ENCODE data around the gene PLEKHJ1. TPM values are rescaled to one million over a fixed set of nuclear protein-coding genes. Genes with fewer than 3 reads are reported as not detected.

The PLEKHJ1 gene
- total and polyA plus RNA-seq, 7 donors = 40.7 to 255 (median 57.3) TPM

DNA sequence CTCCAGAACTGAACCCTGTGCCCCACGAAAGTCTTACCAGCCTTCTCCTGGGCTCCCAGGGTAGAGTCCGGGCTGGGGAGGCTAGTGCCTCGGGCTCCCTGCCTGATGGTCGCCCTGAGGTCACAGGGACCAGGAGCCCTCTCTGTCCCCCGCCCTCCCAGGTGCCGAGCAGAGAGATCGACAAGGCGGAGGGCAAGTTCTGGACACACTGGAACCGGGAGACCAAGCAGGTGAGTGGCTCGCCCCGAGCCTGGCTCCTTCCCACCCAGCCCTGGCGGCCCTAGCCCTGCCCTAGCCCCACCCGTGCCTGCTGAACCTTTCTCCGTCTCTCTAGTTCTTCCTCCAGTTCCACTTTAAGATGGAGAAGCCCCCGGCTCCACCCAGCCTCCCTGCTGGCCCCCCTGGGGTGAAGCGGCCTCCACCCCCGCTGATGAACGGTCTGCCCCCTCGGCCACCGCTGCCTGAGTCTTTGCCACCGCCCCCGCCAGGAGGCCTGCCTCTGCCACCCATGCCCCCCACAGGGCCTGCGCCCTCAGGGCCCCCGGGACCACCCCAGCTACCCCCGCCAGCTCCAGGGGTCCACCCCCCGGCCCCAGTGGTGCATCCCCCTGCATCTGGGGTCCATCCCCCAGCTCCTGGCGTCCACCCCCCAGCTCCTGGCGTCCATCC lies 11.4 kb upstream of the PLEKHJ1 start:
- WGBS, 2 donors = 84 to 91% methylated on average over 28 of the region's 28 CpGs
- Histone ChIP-seq H3K4me3 (no peak overlapping the region), H3K36me3 (peaks cover 38 to 64% (median 54%) of the 10 kb centered on the region in 4 donors), H3K9me3 (no peaks in the 10 kb centered on the region), H3K27me3 (peaks cover 31 to 36% (median 32%) of the 10 kb centered on the region in 3 donors), H3K27ac (no peak overlapping the region), H3K4me1 (peaks cover 0 to 45% (median 31%) of the 10 kb centered on the region in 4 donors)
- intact Hi-C loops (cut with DNase I) = no loop called here
- TF ChIP-seq, protein P1, sequence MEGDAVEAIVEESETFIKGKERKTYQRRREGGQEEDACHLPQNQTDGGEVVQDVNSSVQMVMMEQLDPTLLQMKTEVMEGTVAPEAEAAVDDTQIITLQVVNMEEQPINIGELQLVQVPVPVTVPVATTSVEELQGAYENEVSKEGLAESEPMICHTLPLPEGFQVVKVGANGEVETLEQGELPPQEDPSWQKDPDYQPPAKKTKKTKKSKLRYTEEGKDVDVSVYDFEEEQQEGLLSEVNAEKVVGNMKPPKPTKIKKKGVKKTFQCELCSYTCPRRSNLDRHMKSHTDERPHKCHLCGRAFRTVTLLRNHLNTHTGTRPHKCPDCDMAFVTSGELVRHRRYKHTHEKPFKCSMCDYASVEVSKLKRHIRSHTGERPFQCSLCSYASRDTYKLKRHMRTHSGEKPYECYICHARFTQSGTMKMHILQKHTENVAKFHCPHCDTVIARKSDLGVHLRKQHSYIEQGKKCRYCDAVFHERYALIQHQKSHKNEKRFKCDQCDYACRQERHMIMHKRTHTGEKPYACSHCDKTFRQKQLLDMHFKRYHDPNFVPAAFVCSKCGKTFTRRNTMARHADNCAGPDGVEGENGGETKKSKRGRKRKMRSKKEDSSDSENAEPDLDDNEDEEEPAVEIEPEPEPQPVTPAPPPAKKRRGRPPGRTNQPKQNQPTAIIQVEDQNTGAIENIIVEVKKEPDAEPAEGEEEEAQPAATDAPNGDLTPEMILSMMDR (IDR thresholded peaks at IDR 0.05) = no peak
- no peak for TF ChIP-seq POLR2A (IDR thresholded peaks at IDR 0.05)
- TF ChIP-seq EP300 (IDR thresholded peaks at IDR 0.05) = no peak
- TF ChIP-seq POLR2AphosphoS5 (IDR thresholded peaks at IDR 0.05) = no peak
- no peak for DNase-seq

DNA sequence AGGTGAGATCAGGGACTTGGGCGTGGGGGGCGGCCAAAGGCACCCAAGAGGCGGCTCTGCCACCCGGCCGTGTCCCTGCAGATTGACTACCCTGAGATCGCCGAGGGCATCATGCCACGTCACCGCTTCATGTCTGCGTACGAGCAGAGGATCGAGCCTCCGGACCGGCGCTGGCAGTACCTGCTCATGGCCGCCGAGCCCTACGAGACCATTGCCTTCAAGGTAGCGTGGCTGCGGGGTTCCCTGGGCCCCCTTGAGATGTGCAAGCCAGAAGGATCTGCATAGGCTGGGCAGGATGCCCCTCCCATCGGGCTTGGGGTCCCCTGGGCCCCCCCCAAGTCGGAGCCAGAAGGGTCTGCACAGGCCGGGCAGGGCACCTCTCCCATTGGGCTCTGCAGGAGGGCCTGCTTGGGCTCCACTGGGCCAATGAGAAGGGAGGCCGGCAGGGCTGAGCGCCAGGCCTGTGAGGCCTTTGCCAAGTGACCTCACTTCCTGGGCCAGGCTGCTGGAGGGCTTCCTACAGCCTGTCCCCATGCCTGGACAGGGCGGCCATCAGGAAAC lies 10.8 kb upstream of the PLEKHJ1 start:
- TF ChIP-seq EP300 (IDR thresholded peaks at IDR 0.05) (no peak), POLR2AphosphoS5 (IDR thresholded peaks at IDR 0.05) (no peak), POLR2A (IDR thresholded peaks at IDR 0.05) (no peak)
- TF ChIP-seq, protein P1 (IDR thresholded peaks at IDR 0.05) = no peak
- Histone ChIP-seq H3K4me3 (no peak overlapping the region), H3K27ac (no peak overlapping the region), H3K36me3 (peaks cover 38 to 64% (median 54%) of the 10 kb centered on the region in 4 donors), H3K4me1 (peaks cover 0 to 45% (median 31%) of the 10 kb centered on the region in 4 donors), H3K9me3 (no peaks in the 10 kb centered on the region), H3K27me3 (peaks cover 24 to 29% (median 25%) of the 10 kb centered on the region in 3 donors)
- intact Hi-C loops (cut with DNase I) = no loop called here
- WGBS, 2 donors = 87 to 90% methylated on average over 26 of the region's 26 CpGs
- DNase-seq = no peak

GRCh38 chr19:2246014-2246620 lies 10.0 kb upstream of the PLEKHJ1 start:
- Histone ChIP-seq H3K27ac (no peak overlapping the region), H3K4me3 (no peak overlapping the region), H3K27me3 (peaks cover 17 to 21% (median 18%) of the 10 kb centered on the region in 3 donors), H3K36me3 (peaks cover 38 to 64% (median 54%) of the 10 kb centered on the region in 4 donors), H3K4me1 (peaks cover 0 to 46% (median 31%) of the 10 kb centered on the region in 4 donors), H3K9me3 (no peaks in the 10 kb centered on the region)
- TF ChIP-seq EP300 (IDR thresholded peaks at IDR 0.05) (no peak), POLR2A (IDR thresholded peaks at IDR 0.05) (no peak), POLR2AphosphoS5 (IDR thresholded peaks at IDR 0.05) (no peak)
- TF ChIP-seq, protein P1 (IDR thresholded peaks at IDR 0.05) = no peak
- DNase-seq = no peak
- intact Hi-C loops (cut with DNase I) = no loop called here
- 93% methylated on average over 25 of the region's 25 CpGs for WGBS, 2 donors

DNA sequence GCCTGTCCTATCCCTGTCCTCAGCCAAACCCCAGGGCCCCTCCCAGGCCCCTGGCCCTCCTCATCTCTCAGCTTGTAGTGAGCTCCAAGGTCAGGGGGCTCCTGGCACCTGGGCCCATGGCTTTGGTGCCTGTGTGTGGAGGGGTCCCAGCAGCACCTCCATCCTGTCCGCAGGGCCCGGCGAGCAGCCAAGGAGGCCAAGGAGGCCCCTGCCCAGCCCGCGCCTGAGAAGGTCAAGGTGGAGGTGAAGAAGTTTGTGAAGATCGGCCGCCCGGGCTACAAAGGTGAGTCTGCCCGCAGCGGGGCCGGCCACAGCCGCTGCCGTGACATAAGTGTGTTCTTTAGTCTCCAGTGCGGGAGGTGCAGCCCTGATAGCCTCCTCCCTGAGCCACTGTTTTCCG lies 9.1 kb upstream of the PLEKHJ1 start:
- no peak for DNase-seq
- Histone ChIP-seq H3K4me1 (peaks cover 0 to 46% (median 31%) of the 10 kb centered on the region in 4 donors), H3K9me3 (no peaks in the 10 kb centered on the region), H3K27ac (no peak overlapping the region), H3K27me3 (peaks cover 8 to 13% (median 9%) of the 10 kb centered on the region in 3 donors), H3K36me3 (peaks cover 38 to 64% (median 54%) of the 10 kb centered on the region in 4 donors), H3K4me3 (no peak overlapping the region)
- intact Hi-C loops (cut with DNase I) = no loop called here
- 97 to 98% methylated on average over 15 of the region's 15 CpGs for whole genome bisulfite sequencing, 2 donors
- TF ChIP-seq EP300 (IDR thresholded peaks at IDR 0.05) (no peak), POLR2A (IDR thresholded peaks at IDR 0.05) (no peak), POLR2AphosphoS5 (IDR thresholded peaks at IDR 0.05) (no peak)
- TF ChIP-seq, protein P1 (IDR thresholded peaks at IDR 0.05) = no peak

All from sigmoid colon (tissue), 7 donors.